GM12878 (cell line): ENCODE data around the gene CLDN7. TPM values are rescaled to one million over a fixed set of nuclear protein-coding genes. Genes with fewer than 3 reads are reported as not detected.
A peak's percentile ranks its signal among the peaks of the same experiment; 100 is the strongest.

Source experiments
- ATAC-seq: fragments of 200-7000 bp; cut with Tn5 transposase; 3 replicates; pipeline ENCODE4 v1.9.1; 2020; ENCODE audit warnings: mild to moderate bottlenecking, moderate library complexity
- BruUV-seq: library from RNA; stranded (reverse); fragments of 400-500 nt; replicated peaks from 2 replicates; lab custom pipeline; 2021; lab: Mats Ljungman, UMichigan
- CTCF ChIA-PET: fragments of 300-600 bp; sonication (Branson Sonifier 250); formaldehyde crosslinking; extraction: SDS; loops from one replicate; lab custom pipeline; 2021; ENCODE audit warnings: inconsistent platforms; lab: Yijun Ruan, JAX
- POLR2A ChIA-PET: fragments of 350-600 bp; formaldehyde crosslinking; extraction: SDS; loops from one replicate; lab custom pipeline; 2021; ENCODE audit warnings: inconsistent platforms; lab: Charles Lee
- RAD21 ChIA-PET: fragments of 300-600 bp; sonication (Branson Sonifier 250); formaldehyde crosslinking; loops from one replicate; lab custom pipeline; 2023; ENCODE audit warnings: antibody characterized with exemption; ENCODE audit not compliant: unreplicated experiment; lab: Charles Lee
- SMC1A ChIA-PET: fragments of 300-600 bp; sonication (Branson Sonifier 250); formaldehyde crosslinking; loops from one replicate; lab custom pipeline; 2023; ENCODE audit not compliant: unreplicated experiment, uncharacterized antibody; lab: Charles Lee
- DNase-seq: peaks from one replicate; pipeline ENCODE4 v3.0.0-alpha.2; 2011; ENCODE audit warnings: low read depth, low spot score
- FAIRE-seq: peaks from 3 replicates; lab custom pipeline; 2011; peaks lifted over from hg19 to GRCh38; lab: Jason Lieb, UNC
- H2AFZ ChIP-seq: 2 replicates; pipeline ENCODE4 v1.6.0; 2011; ENCODE audit warnings: low read depth, low read length, control low read depth; ENCODE audit not compliant: control insufficient read depth
- H3K27ac ChIP-seq: 2 replicates; pipeline ENCODE4 v1.5.1; 2011; ENCODE audit warnings: control low read depth; ENCODE audit not compliant: control insufficient read depth, insufficient read depth
- H3K27me3 ChIP-seq, 2 experiments: replicated peaks in 1 of 2; 2 replicates each; pipeline versions ENCODE4 v1.6.0 to v1.6.1; 2011; ENCODE audit warnings: low read length in 1 of 2; ENCODE audit not compliant: control insufficient read depth in 2 of 2, insufficient read depth in 2 of 2
- H3K36me3 ChIP-seq, 2 experiments: 2 replicates each; pipeline ENCODE4 v1.5.1; 2011; ENCODE audit warnings: low read length in 1 of 2; ENCODE audit not compliant: control insufficient read depth in 2 of 2, insufficient read depth in 2 of 2
- H3K4me1 ChIP-seq: 2 replicates; pipeline ENCODE4 v1.6.1; 2011; ENCODE audit warnings: mild to moderate bottlenecking, low read length, moderate library complexity, mixed read lengths; ENCODE audit not compliant: control insufficient read depth, insufficient read depth
- H3K4me2 ChIP-seq: 2 replicates; pipeline ENCODE4 v1.6.0; 2011; ENCODE audit warnings: control low read depth; ENCODE audit not compliant: control insufficient read depth, insufficient read depth
- H3K4me3 ChIP-seq: fragments of 200-600 bp; sonication (generic); 2 replicates; pipeline ENCODE4 v1.5.1; 2016
- H3K79me2 ChIP-seq: 2 replicates; pipeline ENCODE4 v1.6.0; 2011; ENCODE audit warnings: low read length; ENCODE audit not compliant: control insufficient read depth, insufficient read depth
- H3K9ac ChIP-seq: 2 replicates; pipeline ENCODE4 v1.8.0; 2011; ENCODE audit warnings: low read length, control low read depth, mixed read lengths; ENCODE audit not compliant: control insufficient read depth, insufficient read depth
- H3K9me3 ChIP-seq: replicated peaks from 3 replicates; pipeline ENCODE4 v1.5.1; 2011; ENCODE audit warnings: mild to moderate bottlenecking, low read length; ENCODE audit not compliant: control insufficient read depth, insufficient read depth
- H4K20me1 ChIP-seq: 2 replicates; pipeline ENCODE4 v1.6.0; 2011; ENCODE audit not compliant: control insufficient read depth, insufficient read depth
- ASH2L ChIP-seq: fragments of 300-600, 200-600 bp; sonication (generic); IDR thresholded peaks from 2 replicates; pipeline ENCODE4 v1.6.1; 2017; ENCODE audit warnings: low read depth, mild to moderate bottlenecking, borderline replicate concordance
- CEBPZ ChIP-seq: fragments of 150-350 bp; IDR thresholded peaks from 2 replicates; pipeline ENCODE4 v1.6.1; 2016; ENCODE audit warnings: low read depth, low read length
- CREM ChIP-seq: IDR thresholded peaks from 2 replicates; pipeline ENCODE4 v1.6.1; 2014; ENCODE audit warnings: antibody characterized with exemption, low read depth
- EED ChIP-seq: sonication (generic); IDR thresholded peaks from 2 replicates; pipeline ENCODE4 v1.6.1; 2016; ENCODE audit warnings: antibody characterized with exemption, low read depth
- FOXK2 ChIP-seq: fragments of 450-650 bp; IDR thresholded peaks from 2 replicates; pipeline ENCODE4 v1.6.1; 2017; ENCODE audit warnings: mild to moderate bottlenecking, moderate library complexity
- IRF4 ChIP-seq: IDR thresholded peaks from 2 replicates; pipeline ENCODE4 v1.6.1; 2011; ENCODE audit warnings: low read depth, low read length
- JUNB ChIP-seq: IDR thresholded peaks from 2 replicates; pipeline ENCODE4 v1.6.1; 2016; ENCODE audit warnings: antibody characterized with exemption, mild to moderate bottlenecking
- KLF5 ChIP-seq: fragments of 450-650 bp; IDR thresholded peaks from 2 replicates; pipeline ENCODE4 v1.6.1; 2014; ENCODE audit warnings: mild to moderate bottlenecking; ENCODE audit not compliant: partially characterized antibody
- NFIC ChIP-seq: IDR thresholded peaks from 2 replicates; pipeline ENCODE4 v1.6.1; 2012; ENCODE audit warnings: low read depth, mild to moderate bottlenecking, inconsistent platforms, low read length, moderate library complexity
- POLR2AphosphoS2 ChIP-seq: IDR thresholded peaks from 2 replicates; pipeline ENCODE4 v1.6.1; 2011; ENCODE audit warnings: low read depth, mild to moderate bottlenecking, low read length, improper control_type of control experiment, moderate library complexity
- POU2F2 ChIP-seq: IDR thresholded peaks from 3 replicates; pipeline ENCODE4 v1.6.1; 2011; ENCODE audit warnings: low read depth, mild to moderate bottlenecking, low read length, borderline replicate concordance
- RAD21 ChIP-seq: IDR thresholded peaks from 2 replicates; pipeline ENCODE4 v1.6.1; 2011; ENCODE audit warnings: mild to moderate bottlenecking, low read depth, low read length, moderate library complexity; ENCODE audit not compliant: insufficient read depth
- RBBP5 ChIP-seq: fragments of 200-600 bp; sonication (generic); conservative IDR thresholded peaks from 2 replicates; pipeline ENCODE4 v1.6.1; 2016
- REST ChIP-seq: IDR thresholded peaks from 2 replicates; pipeline ENCODE4 v1.6.1; 2012; ENCODE audit warnings: mild to moderate bottlenecking, low read depth, low read length
- SIX5 ChIP-seq: IDR thresholded peaks from 2 replicates; pipeline ENCODE4 v1.6.1; 2011; ENCODE audit warnings: mild to moderate bottlenecking, low read depth, low read length, moderate library complexity; ENCODE audit not compliant: severe bottlenecking
- YY1 ChIP-seq: IDR thresholded peaks from 2 replicates; pipeline ENCODE4 v1.6.1; 2011; ENCODE audit warnings: low read depth, mild to moderate bottlenecking, low read length
- ZBED1 ChIP-seq: IDR thresholded peaks from 2 replicates; pipeline ENCODE4 v1.6.1; 2016; ENCODE audit warnings: borderline replicate concordance
- ZNF217 ChIP-seq: fragments of 450-650 bp; IDR thresholded peaks from 2 replicates; pipeline ENCODE4 v1.6.1; 2017; ENCODE audit warnings: antibody characterized with exemption, mild to moderate bottlenecking
- ZSCAN29 ChIP-seq: fragments of 450-650 bp; IDR thresholded peaks from 2 replicates; pipeline ENCODE4 v1.6.1; 2017; ENCODE audit warnings: mild to moderate bottlenecking, moderate library complexity
- WGBS: methylation state at CpG from one replicate; pipeline ENCODE4 v1.1.6; 2016; ENCODE audit warnings: low lambda C conversion rate; ENCODE audit not compliant: insufficient replicate concordance, insufficient coverage; ENCODE audit errors: missing lambda C conversion rate; 5-methylcytosine and 5-hydroxymethylcytosine counted together
- in situ Hi-C: fragments of 300-500 bp; cut with MboI; formaldehyde crosslinking; loops from 9 replicates; pipeline ENCODE4 v1.14.3; 2018; ENCODE audit warnings: mixed read lengths
- intact Hi-C: fragments of 100-400 bp; cut with micrococcal nuclease; formaldehyde crosslinking; loops from one replicate; pipeline ENCODE4 v1.14.2; 2022; ENCODE audit not compliant: unreplicated experiment
- polyA plus RNA-seq, 11 experiments: library from polyadenylated mRNA; depleted of rRNA in 4 of 11; unstranded in 6 of 11; stranded (reverse) in 5 of 11; fragments of >200 nt; fragmentation: Nextera tagmentation in 4 of 11; fragmentation: Illumina TruSeq in 1 of 11; extraction: Ambion mirVana in 4 of 11; extraction: Trizol in 1 of 11; gene quantifications; 1 replicate in 1 of 11; 2 replicates in 10 of 11; pipeline versions ENCODE4 v1.2.1 to v1.2.3, GENCODE V29; 2011 to 2016; ENCODE audit warnings: inconsistent platforms in 2 of 11, missing spikeins in 2 of 11, low read depth in 1 of 11
- total RNA-seq, 4 experiments: library from RNA; depleted of rRNA in 3 of 4; stranded (reverse); fragments of >200 nt in 3 of 4; fragmentation: Illumina TruSeq in 1 of 4; extraction: Trizol in 1 of 4; gene quantifications; 2 replicates each; pipeline versions ENCODE4 v1.2.1 to v1.2.3, GENCODE V29; 2013 to 2021

The CLDN7 gene
- total and polyA plus RNA-seq, 10 of the 15 experiments (the other 5 are each of a cell fraction or from before 2014, with no cell fraction given) = 0.19 to 1.3 (median 0.36) TPM; not detected in 5

- Histone ChIP-seq H3K4me3 (peak overlapping the region; percentile 83), H3K27me3 (no peaks in the 10 kb centered on the region), H4K20me1 (no peaks in the 10 kb centered on the region), H3K4me1 (peaks cover 21% of the 10 kb centered on the region), H3K79me2 (peaks cover 47% of the 10 kb centered on the region), H3K36me3 (peaks cover 10 to 20% of the 10 kb centered on the region in 2 experiments), H3K27ac (peak overlapping the region; percentile 67), H3K9me3 (no peaks in the 10 kb centered on the region), H3K9ac (peak overlapping the region; percentile 93), H3K4me2 (peak overlapping the region; percentile 94), H2AFZ (no peak overlapping the region)
- ChIA-PET POLR2A (interaction anchor here (1.3 to 7.3 kb wide), 3 partner anchors 10 to 20 kb away, joined by 3 to 99 read pairs (median 43); partner anchors contain the start of genes ACADVL, CTDNEP1, DLG4 and ELP5), RAD21 (interaction anchor here (2.0 to 6.3 kb wide), 2 partner anchors 9 to 20 kb away, joined by 9 to 51 read pairs; partner anchors contain the start of genes ACADVL and DLG4), SMC1A (interaction anchor here (3.6 to 4.3 kb wide), 2 partner anchors 10 to 20 kb away, joined by 26 to 34 read pairs; partner anchors contain the start of genes ACADVL, CTDNEP1, DLG4 and ELP5), CTCF (interaction anchor here (1.3 to 6.0 kb wide), 2 partner anchors 20 to 26 kb away, joined by 3 to 70 read pairs; partner anchors contain the start of genes ACADVL and DLG4)
- intact Hi-C loops = loop anchor here (5.0 kb wide), 1 partner anchor 67 kb away; the partner anchor contains the start of gene EIF5A
- no peak for FAIRE-seq
- in situ Hi-C loops = no loop called here
- no peak for ATAC-seq
- BruUV-seq = no TSS peak
- 11% methylated on average over 4 of the region's 4 CpGs for WGBS
- no peak for DNase-seq
- TF ChIP-seq SIX5 (no peak), CREM (no peak), ASH2L (no peak), RAD21 (no peak), CEBPZ (no peak), POU2F2 (no peak), RBBP5 (no peak), POLR2AphosphoS2 (no peak), JUNB (no peak), ZSCAN29 (no peak), NFIC (0 out of 2 replicates have a peak, but pooled peaks have one; percentile 17), YY1 (no peak), REST (no peak), ZBED1 (no peak), IRF4 (no peak), ZNF217 (no peak), KLF5 (no peak), FOXK2 (no peak), EED (peak; percentile 67)
Measured at GRCh38 chr17:7240375-7240774, 21.9 kb downstream of the CLDN7 start.
